HEK293T (cell line): Measurements from ENCODE around the gene TBC1D22A.

Experiments used
- CTCF ChIA-PET: fragments of 350-600 bp; formaldehyde crosslinking; extraction: SDS; loops from one replicate; lab custom pipeline; 2021; ENCODE audit warnings: antibody characterized with exemption, inconsistent platforms; lab: Yijun Ruan, JAX
- POLR2A ChIA-PET: fragments of 350-600 bp; formaldehyde crosslinking; extraction: SDS; loops from one replicate; lab custom pipeline; 2020; ENCODE audit warnings: antibody characterized with exemption, inconsistent platforms; lab: Yijun Ruan, JAX
- DNase-seq: peaks from one replicate; pipeline ENCODE4 v3.0.0; 2012; ENCODE audit warnings: mixed read lengths; ENCODE audit errors: extremely low spot score
- ARNT ChIP-seq: fragments of 450-650 bp; IDR thresholded peaks from 2 replicates; pipeline ENCODE4 v1.6.1; 2017; ENCODE audit warnings: mild to moderate bottlenecking
- BHLHE40 ChIP-seq: fragments of 450-650 bp; IDR thresholded peaks from 2 replicates; pipeline ENCODE4 v1.6.1; 2016; ENCODE audit warnings: mild to moderate bottlenecking, moderate library complexity, borderline replicate concordance
- CTBP1 ChIP-seq: fragments of 450-650 bp; IDR thresholded peaks from 2 replicates; pipeline ENCODE4 v1.6.1; 2016; ENCODE audit warnings: borderline replicate concordance
- ELF4 ChIP-seq: fragments of 450-650 bp; IDR thresholded peaks from 2 replicates; pipeline ENCODE4 v1.6.1; 2017; ENCODE audit warnings: antibody characterized with exemption
- FOXA1 ChIP-seq: fragments of 450-650 bp; IDR thresholded peaks from 2 replicates; pipeline ENCODE4 v1.6.1; 2016; ENCODE audit warnings: mild to moderate bottlenecking
- FOXK2 ChIP-seq: fragments of 450-650 bp; IDR thresholded peaks from 2 replicates; pipeline ENCODE4 v1.6.1; 2016; ENCODE audit warnings: mild to moderate bottlenecking
- FOXM1 ChIP-seq: fragments of 450-650 bp; IDR thresholded peaks from 2 replicates; pipeline ENCODE4 v1.6.1; 2017; ENCODE audit warnings: mild to moderate bottlenecking, borderline replicate concordance
- HDGF ChIP-seq: fragments of 450-650 bp; IDR thresholded peaks from 2 replicates; pipeline ENCODE4 v1.6.1; 2017; ENCODE audit warnings: antibody characterized with exemption, borderline replicate concordance
- L3MBTL2 ChIP-seq: fragments of 450-650 bp; conservative IDR thresholded peaks from 2 replicates; pipeline ENCODE4 v1.6.1; 2016; ENCODE audit warnings: mild to moderate bottlenecking
- LEF1 ChIP-seq: fragments of 450-650 bp; IDR thresholded peaks from 2 replicates; pipeline ENCODE4 v1.6.1; 2017; ENCODE audit warnings: mild to moderate bottlenecking, borderline replicate concordance
- NFRKB ChIP-seq: fragments of 450-650 bp; IDR thresholded peaks from 2 replicates; pipeline ENCODE4 v1.6.1; 2016; ENCODE audit warnings: mild to moderate bottlenecking, moderate library complexity
- PKNOX1 ChIP-seq: fragments of 450-650 bp; IDR thresholded peaks from 2 replicates; pipeline ENCODE4 v1.6.1; 2016
- SP1 ChIP-seq: fragments of 450-650 bp; IDR thresholded peaks from 2 replicates; pipeline ENCODE4 v1.6.1; 2017
- SUZ12 ChIP-seq: fragments of 450-650 bp; IDR thresholded peaks from 2 replicates; pipeline ENCODE4 v1.6.1; 2016; ENCODE audit warnings: mild to moderate bottlenecking
- TARDBP ChIP-seq: fragments of 450-650 bp; IDR thresholded peaks from 2 replicates; pipeline ENCODE4 v1.6.1; 2016
- ZNF384 ChIP-seq: fragments of 450-650 bp; IDR thresholded peaks from 2 replicates; pipeline ENCODE4 v1.6.1; 2016

Gene TBC1D22A

DNA sequence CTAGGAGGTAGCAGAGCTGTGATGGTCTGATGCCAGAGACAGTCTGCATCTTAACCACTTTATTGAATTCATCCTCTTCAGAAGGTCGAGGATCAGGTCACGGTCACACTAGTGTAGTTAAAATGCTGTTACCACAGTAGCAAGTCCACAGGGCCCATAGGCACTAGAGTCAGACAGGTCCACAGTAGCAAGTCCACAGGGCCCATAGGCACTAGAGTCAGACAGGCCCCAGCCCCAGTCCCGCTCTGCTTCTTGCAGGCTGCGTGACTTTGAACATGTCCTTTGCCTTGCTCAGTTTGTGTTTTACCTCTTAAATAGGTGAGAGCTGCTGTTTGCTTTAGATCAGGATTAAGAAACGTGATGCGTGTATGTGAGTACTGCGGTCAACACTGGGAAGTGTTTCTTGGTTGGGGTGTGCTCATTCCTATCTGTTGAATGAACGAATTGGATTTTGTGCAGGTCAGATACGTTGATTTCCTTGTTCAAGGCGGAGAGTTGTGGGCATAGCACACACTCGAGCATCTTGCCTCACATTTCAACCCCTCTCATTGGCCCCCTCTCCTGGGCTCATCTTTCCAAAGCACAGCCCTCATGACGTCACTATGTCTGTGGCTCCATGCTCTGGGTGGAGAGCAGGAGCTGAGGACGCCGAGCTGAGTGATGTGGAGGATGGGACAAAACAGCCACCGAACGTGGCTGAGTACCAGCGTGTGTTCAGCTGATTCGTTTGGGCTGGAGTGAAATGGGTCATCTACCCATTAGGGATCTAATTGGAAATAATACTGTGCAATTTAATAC is 191.7 kb downstream of the TBC1D22A start:
- CTCF ChIA-PET, result no interaction called here
- POLR2A ChIA-PET, result no interaction called here
- TF ChIP-seq FOXK2, result no peak
- no peak for TF ChIP-seq FOXM1
- TF ChIP-seq ELF4, result no peak
- no peak for TF ChIP-seq HDGF
- TF ChIP-seq ARNT, result no peak
- TF ChIP-seq CTBP1, result no peak
- no peak for TF ChIP-seq PKNOX1
- no peak for TF ChIP-seq SP1
- TF ChIP-seq FOXA1, result no peak
- no peak for TF ChIP-seq NFRKB
- no peak for TF ChIP-seq L3MBTL2
- no peak for TF ChIP-seq SUZ12
- TF ChIP-seq LEF1, result no peak
- TF ChIP-seq ZNF384, result no peak
- no peak for TF ChIP-seq TARDBP
- no peak for TF ChIP-seq BHLHE40

DNA sequence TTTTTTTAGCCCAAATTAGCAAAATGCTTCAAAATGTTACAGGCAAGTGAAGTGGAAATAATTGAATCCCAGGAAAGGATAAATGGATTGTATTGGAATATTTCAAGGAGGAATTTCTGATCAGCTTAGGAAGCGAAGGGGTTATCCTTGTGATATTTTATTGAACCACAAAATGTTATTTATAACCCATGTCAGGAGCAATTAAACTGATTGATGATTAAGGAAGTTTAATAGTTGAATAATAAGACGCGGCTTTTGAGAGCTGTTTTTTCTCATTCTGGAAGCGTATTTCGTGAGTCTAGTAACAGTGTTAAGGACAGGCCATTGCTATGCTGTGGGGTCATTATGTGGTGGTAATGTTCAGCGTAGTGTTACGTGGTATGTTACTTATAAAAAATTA is 192.3 kb downstream of the TBC1D22A start:
- POLR2A ChIA-PET, result no interaction called here
- no peak for DNase-seq
- TF ChIP-seq HDGF (no peak), L3MBTL2 (no peak), FOXK2 (no peak)
- CTCF ChIA-PET, result no interaction called here

More for the DNA sequence above, 191.7 kb downstream of the TBC1D22A start:
- DNase-seq, result no peak

DNA sequence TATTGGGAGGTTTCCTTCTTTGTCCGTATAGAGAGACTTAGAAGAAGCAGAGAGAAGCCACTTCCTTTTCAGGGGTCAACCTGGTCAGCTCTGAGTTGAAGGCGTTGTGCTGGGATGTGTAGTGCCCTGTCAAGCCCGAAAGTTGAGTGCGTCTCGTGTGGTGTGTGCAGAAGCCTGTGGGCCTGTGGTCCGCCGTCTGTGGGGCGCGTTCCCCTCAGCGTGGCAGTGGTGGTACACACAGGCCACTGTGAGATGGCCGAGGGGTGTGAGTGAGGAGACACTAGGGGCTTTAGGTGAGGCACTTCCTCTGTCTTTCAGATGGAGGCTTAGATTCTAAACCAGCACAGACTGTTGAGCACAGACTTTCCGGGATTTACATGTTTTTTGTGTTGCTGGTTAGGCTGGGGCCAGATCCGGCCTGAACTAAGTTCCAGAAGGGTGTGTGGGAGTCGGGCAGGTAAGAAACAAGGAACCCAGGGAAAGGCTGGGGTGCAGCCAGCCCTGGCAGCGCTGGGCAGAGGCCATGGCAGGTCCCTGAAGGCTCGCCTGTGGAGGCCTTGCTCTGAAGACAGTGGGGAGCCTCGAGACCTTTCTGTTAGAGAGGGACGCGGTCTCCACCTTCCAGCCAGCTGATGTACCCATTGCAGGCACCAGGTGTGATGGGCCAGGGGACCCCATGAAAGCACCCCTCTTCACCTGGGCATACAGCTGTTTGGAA is 194.2 kb downstream of the TBC1D22A start:
- ChIA-PET POLR2A (no interaction called here), CTCF (no interaction called here)
- no peak for DNase-seq
- TF ChIP-seq FOXM1, result no peak
- TF ChIP-seq CTBP1, result no peak
- no peak for TF ChIP-seq LEF1
- TF ChIP-seq HDGF, result no peak
- no peak for TF ChIP-seq PKNOX1
- no peak for TF ChIP-seq ELF4
- no peak for TF ChIP-seq TARDBP
- TF ChIP-seq FOXA1, result no peak
- TF ChIP-seq ARNT, result no peak
- no peak for TF ChIP-seq NFRKB
- no peak for TF ChIP-seq ZNF384
- TF ChIP-seq L3MBTL2, result no peak
- no peak for TF ChIP-seq SP1
- no peak for TF ChIP-seq SUZ12
- TF ChIP-seq FOXK2, result no peak
- TF ChIP-seq BHLHE40, result no peak

DNA sequence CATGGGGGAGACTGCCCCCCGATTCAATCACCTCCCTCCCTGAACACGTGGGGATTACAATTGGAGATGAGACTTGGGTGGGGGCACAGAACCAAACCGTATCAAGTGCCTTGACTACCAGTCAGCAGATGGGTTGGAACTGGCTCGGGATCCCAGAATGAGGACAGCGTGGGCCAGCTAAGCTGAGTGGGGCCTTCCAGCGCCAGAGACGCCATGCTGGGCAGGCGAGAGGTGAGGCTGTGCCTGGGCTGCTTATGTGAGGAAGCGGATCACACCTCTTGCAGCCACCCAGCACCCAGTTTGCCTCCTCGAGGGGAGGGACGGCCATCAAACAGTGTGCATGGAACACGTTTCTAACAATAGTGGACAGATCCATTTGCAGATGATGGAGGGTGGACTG is 195.1 kb downstream of the TBC1D22A start:
- ChIA-PET CTCF (no interaction called here), POLR2A (no interaction called here)
- DNase-seq, result no peak
- no peak for TF ChIP-seq LEF1
- TF ChIP-seq PKNOX1, result no peak
- TF ChIP-seq ARNT, result no peak
- TF ChIP-seq SP1, result no peak
- TF ChIP-seq FOXA1, result no peak
- TF ChIP-seq HDGF, result no peak
- no peak for TF ChIP-seq FOXM1
- TF ChIP-seq BHLHE40, result no peak
- TF ChIP-seq CTBP1, result no peak
- TF ChIP-seq ZNF384, result no peak
- TF ChIP-seq L3MBTL2, result no peak
- TF ChIP-seq TARDBP, result no peak
- no peak for TF ChIP-seq FOXK2
- no peak for TF ChIP-seq ELF4
- no peak for TF ChIP-seq NFRKB
- TF ChIP-seq SUZ12, result no peak

- CTCF ChIA-PET, result no interaction called here
- TF ChIP-seq PKNOX1, result no peak
- TF ChIP-seq BHLHE40, result no peak
- TF ChIP-seq ARNT, result no peak
- TF ChIP-seq CTBP1, result no peak
- TF ChIP-seq HDGF, result no peak
- no peak for TF ChIP-seq FOXK2
- no peak for TF ChIP-seq L3MBTL2
- no peak for TF ChIP-seq TARDBP
- TF ChIP-seq ELF4, result no peak
- TF ChIP-seq FOXA1, result no peak
- TF ChIP-seq ZNF384, result no peak
- no peak for TF ChIP-seq NFRKB
- TF ChIP-seq FOXM1, result no peak
- no peak for TF ChIP-seq LEF1
- DNase-seq, result no peak
- POLR2A ChIA-PET, result no interaction called here
Observed at GRCh38 chr22:46958191-46958590, 195.7 kb downstream of the TBC1D22A start.
